HepG2 (cell line): ENCODE data around the gene NPHP3. TPM values are rescaled to one million over a fixed set of nuclear protein-coding genes. Genes with fewer than 3 reads are reported as not detected.

Experiments used
- BCL3 ChIP-seq: sonication (generic); formaldehyde crosslinking; IDR thresholded peaks from 2 replicates; pipeline ENCODE4 v1.5.1; 2020; ENCODE audit warnings: mild to moderate bottlenecking, missing genetic modification reagents, moderate library complexity
- CBX5 ChIP-seq: sonication (generic); formaldehyde crosslinking; IDR thresholded peaks from 2 replicates; pipeline ENCODE4 v1.4.0; 2020; ENCODE audit warnings: missing genetic modification reagents, borderline replicate concordance
- CTCF ChIP-seq: sonication (generic); formaldehyde crosslinking; IDR thresholded peaks from 2 replicates; pipeline ENCODE4 v1.5.0; 2020; ENCODE audit warnings: mild to moderate bottlenecking, missing genetic modification reagents, moderate library complexity
- ELF3 ChIP-seq: IDR thresholded peaks from 2 replicates; pipeline ENCODE4 v1.6.1; 2016; ENCODE audit warnings: missing genetic modification reagents, missing compliant biosample characterization
- FOXO4 ChIP-seq: sonication (generic); formaldehyde crosslinking; conservative IDR thresholded peaks from 2 replicates; pipeline ENCODE4 v1.8.1; 2023; ENCODE audit warnings: missing genetic modification reagents
- HCFC1 ChIP-seq: fragments of 150-350 bp; IDR thresholded peaks from 2 replicates; pipeline ENCODE4 v1.6.1; 2014; ENCODE audit warnings: low read depth, low read length
- HNRNPH1 ChIP-seq: fragments of 200-400 bp; formaldehyde crosslinking; optimal IDR thresholded peaks from 2 replicates; pipeline ENCODE3; 2017; ENCODE audit warnings: mild to moderate bottlenecking, low read depth, low read length
- IKZF1 ChIP-seq: fragments of 450-650 bp; IDR thresholded peaks from 2 replicates; pipeline ENCODE4 v1.7.1; 2016
- KDM1A ChIP-seq: IDR thresholded peaks from 2 replicates; pipeline ENCODE4 v1.6.1; 2016; ENCODE audit warnings: missing compliant biosample characterization
- LCORL ChIP-seq, 2 experiments: fragments of 450-650 bp in 1 of 2; sonication (generic) in 1 of 2; formaldehyde crosslinking in 1 of 2; IDR thresholded peaks; 2 replicates each; pipeline versions ENCODE4 v1.5.0 to v1.6.1; 2017 to 2020; ENCODE audit warnings: antibody characterized with exemption in 1 of 2, missing genetic modification reagents in 1 of 2
- MED13 ChIP-seq: sonication (generic); formaldehyde crosslinking; IDR thresholded peaks from 2 replicates; pipeline ENCODE4 v1.5.0; 2020; ENCODE audit warnings: missing genetic modification reagents
- MEIS1 ChIP-seq: sonication (generic); formaldehyde crosslinking; IDR thresholded peaks from 2 replicates; pipeline ENCODE4 v1.9.0; 2021; ENCODE audit warnings: mild to moderate bottlenecking, missing genetic modification reagents, moderate library complexity, borderline replicate concordance
- PAWR ChIP-seq: sonication (generic); formaldehyde crosslinking; IDR thresholded peaks from 2 replicates; pipeline ENCODE4 v1.4.0; 2020; ENCODE audit warnings: missing genetic modification reagents, mild to moderate bottlenecking, borderline replicate concordance
- RFX3 ChIP-seq: IDR thresholded peaks from 2 replicates; pipeline ENCODE4 v1.6.1; 2016; ENCODE audit warnings: missing biosample characterization, missing genetic modification reagents
- RFX5 ChIP-seq: IDR thresholded peaks from 2 replicates; pipeline ENCODE4 v1.6.1; 2011; ENCODE audit warnings: low read depth, low read length, improper control_type of control experiment
- SATB2 ChIP-seq: sonication (generic); formaldehyde crosslinking; IDR thresholded peaks from 2 replicates; pipeline ENCODE4 v1.5.0; 2020; ENCODE audit warnings: missing genetic modification reagents
- SRF ChIP-seq: IDR thresholded peaks from 2 replicates; pipeline ENCODE4 v1.6.1; 2011; ENCODE audit warnings: mild to moderate bottlenecking, low read depth, low read length, moderate library complexity
- ZBTB14 ChIP-seq: sonication (generic); formaldehyde crosslinking; IDR thresholded peaks from 2 replicates; pipeline ENCODE4 v1.4.0; 2020; ENCODE audit warnings: missing genetic modification reagents
- ZNF234 ChIP-seq: sonication (generic); formaldehyde crosslinking; conservative IDR thresholded peaks from 2 replicates; pipeline ENCODE4 v1.5.1; 2020; ENCODE audit warnings: mild to moderate bottlenecking, missing genetic modification reagents
- ZNF496 ChIP-seq: sonication (generic); formaldehyde crosslinking; IDR thresholded peaks from 2 replicates; pipeline ENCODE4 v1.8.1; 2023; ENCODE audit warnings: mild to moderate bottlenecking, moderate library complexity, missing genetic modification reagents; ENCODE audit not compliant: insufficient replicate concordance
- ZNF557 ChIP-seq: sonication (generic); formaldehyde crosslinking; IDR thresholded peaks from 2 replicates; pipeline ENCODE4 v1.4.0; 2020; ENCODE audit warnings: missing genetic modification reagents
- ZNF605 ChIP-seq: sonication (generic); formaldehyde crosslinking; IDR thresholded peaks from 2 replicates; pipeline ENCODE4 v1.8.0; 2022; ENCODE audit warnings: mild to moderate bottlenecking, missing genetic modification reagents
- ZNF616 ChIP-seq: sonication (generic); formaldehyde crosslinking; IDR thresholded peaks from 2 replicates; pipeline ENCODE4 v1.5.0; 2020; ENCODE audit warnings: low read depth, mild to moderate bottlenecking, missing genetic modification reagents
- ZNF768 ChIP-seq: sonication (generic); formaldehyde crosslinking; IDR thresholded peaks from 2 replicates; pipeline ENCODE4 v1.4.0; 2020; ENCODE audit warnings: missing genetic modification reagents
- ZNF790 ChIP-seq: sonication (generic); formaldehyde crosslinking; IDR thresholded peaks from 2 replicates; pipeline ENCODE4 v1.8.0; 2022; ENCODE audit warnings: missing genetic modification reagents, mild to moderate bottlenecking, borderline replicate concordance
- ZSCAN30 ChIP-seq: sonication (generic); formaldehyde crosslinking; IDR thresholded peaks from 2 replicates; pipeline ENCODE4 v1.5.0; 2020; ENCODE audit warnings: mild to moderate bottlenecking, missing genetic modification reagents
- polyA plus RNA-seq, 8 experiments: library from polyadenylated mRNA; depleted of rRNA in 3 of 8; stranded (reverse) in 7 of 8; unstranded in 1 of 8; fragments of >200 nt; fragmentation: Illumina TruSeq in 4 of 8; extraction: Trizol in 4 of 8; gene quantifications; 2 replicates each; pipeline versions ENCODE4 v1.2.1 to v1.2.3, GENCODE V29; 2011 to 2016; ENCODE audit warnings: low read depth in 4 of 8, missing spikeins in 1 of 8, mixed read lengths in 1 of 8; ENCODE audit not compliant: insufficient read depth in 1 of 8
- total RNA-seq, 5 experiments: library from RNA; depleted of rRNA; stranded (reverse); fragments of >200 nt; fragmentation: Illumina TruSeq; extraction: Trizol; gene quantifications; 2 replicates each; pipeline ENCODE4 v1.2.3, GENCODE V29; 2016; ENCODE audit warnings: low read depth in 1 of 5

NPHP3 gene
- total and polyA plus RNA-seq, 2 of the 13 experiments (the other 11 are each of a cell fraction or from before 2014, with no cell fraction given), result 11.0 to 20.2 TPM

GRCh38 chr3:132723024-132723950, 1.1 kb upstream of the NPHP3 start (continued):
- TF ChIP-seq ZNF234 (CRISPR knock-in tag), result no peak
- TF ChIP-seq SATB2, result no peak
- no peak for TF ChIP-seq LCORL (IDR thresholded peaks at IDR 0.05)
- no peak; the same call in 1 of the 2 replicates for TF ChIP-seq LCORL (CRISPR knock-in tag; IDR thresholded peaks at IDR 0.05)
- TF ChIP-seq ELF3 (CRISPR knock-in tag), result no peak
- TF ChIP-seq PAWR, result no peak
- TF ChIP-seq KDM1A, result no peak
- TF ChIP-seq MEIS1 (CRISPR knock-in tag), result no peak
- TF ChIP-seq ZNF616 (CRISPR knock-in tag), result no peak
- no peak for TF ChIP-seq RFX5
- TF ChIP-seq HNRNPH1, result no peak
- no peak for TF ChIP-seq CTCF (CRISPR knock-in tag)
- no peak for TF ChIP-seq ZNF557
- TF ChIP-seq IKZF1, result no peak
- TF ChIP-seq CBX5, result no peak
- TF ChIP-seq ZSCAN30 (CRISPR knock-in tag), result no peak
- no peak for TF ChIP-seq FOXO4 (CRISPR knock-in tag)
- no peak for TF ChIP-seq ZNF790 (CRISPR knock-in tag)
- no peak for TF ChIP-seq ZNF496
- TF ChIP-seq HCFC1, result no peak
- no peak for TF ChIP-seq RFX3 (CRISPR knock-in tag)
- TF ChIP-seq ZNF605 (CRISPR knock-in tag), result no peak
- no peak for TF ChIP-seq ZBTB14 (CRISPR knock-in tag)
- TF ChIP-seq MED13 (CRISPR knock-in tag), result no peak
- peak; percentile 66; the same call in 1 of the 2 replicates for TF ChIP-seq ZNF768 (CRISPR knock-in tag)
- TF ChIP-seq SRF, result no peak
- no peak for TF ChIP-seq BCL3 (CRISPR knock-in tag)
